CD4-positive, alpha-beta T cell treated with Interferon gamma for 1 hour (primary cell): ENCODE results near the gene CARD10.
"Not testable (repeated sequence)": the region's sequence is repeated elsewhere in the genome, so short reads cannot be mapped to it uniquely, and the experiment has no call there.

Source experiments
- DNase-seq: peaks from one replicate; pipeline ENCODE4 v3.0.0-alpha.2; 2020

CARD10 gene

DNA sequence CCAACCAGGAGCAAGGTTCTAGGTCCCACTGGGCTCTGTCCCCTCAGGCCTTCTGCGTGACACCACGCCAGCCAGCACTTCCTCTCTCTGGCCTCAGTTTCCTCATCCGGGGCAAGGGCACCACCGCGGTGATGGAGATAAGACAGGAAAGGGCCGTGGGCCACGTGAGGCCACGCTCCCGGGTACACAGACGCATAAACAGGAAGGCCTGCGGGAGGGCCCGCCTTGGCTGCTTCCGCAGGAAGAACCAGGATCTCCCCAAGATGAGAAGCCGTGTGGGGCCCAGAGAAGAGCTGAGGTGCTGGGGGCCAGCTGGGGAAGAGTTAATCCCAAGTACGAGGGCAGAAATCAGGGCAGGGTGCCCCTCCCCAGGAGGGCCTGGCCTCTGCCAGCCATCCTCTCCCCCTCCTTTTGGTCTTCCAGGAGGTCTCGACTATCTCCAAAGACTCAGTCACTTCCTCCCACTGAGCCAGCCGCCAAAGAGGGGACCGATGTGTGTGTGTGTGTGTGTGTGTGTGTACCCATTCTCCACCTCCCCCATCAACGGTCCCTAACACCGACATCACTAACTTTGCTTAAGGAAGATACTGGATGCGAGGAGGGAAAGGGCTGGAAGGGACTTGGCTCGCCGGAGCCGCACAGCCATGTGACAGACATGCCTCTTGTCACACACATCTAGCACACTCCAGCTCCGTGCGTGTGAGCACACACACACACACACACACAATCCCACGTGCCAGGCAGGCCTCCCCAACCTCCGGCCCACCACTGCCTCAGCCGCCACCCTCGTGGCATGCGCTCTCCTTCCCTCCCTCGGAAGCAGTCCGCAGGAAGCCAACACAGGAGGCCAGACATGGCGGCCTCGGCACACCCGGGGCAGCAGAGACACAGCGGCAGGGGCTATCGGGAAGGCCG lies 34.5 kb downstream of the CARD10 start:
- peak; percentile 80 for DNase-seq

DNA sequence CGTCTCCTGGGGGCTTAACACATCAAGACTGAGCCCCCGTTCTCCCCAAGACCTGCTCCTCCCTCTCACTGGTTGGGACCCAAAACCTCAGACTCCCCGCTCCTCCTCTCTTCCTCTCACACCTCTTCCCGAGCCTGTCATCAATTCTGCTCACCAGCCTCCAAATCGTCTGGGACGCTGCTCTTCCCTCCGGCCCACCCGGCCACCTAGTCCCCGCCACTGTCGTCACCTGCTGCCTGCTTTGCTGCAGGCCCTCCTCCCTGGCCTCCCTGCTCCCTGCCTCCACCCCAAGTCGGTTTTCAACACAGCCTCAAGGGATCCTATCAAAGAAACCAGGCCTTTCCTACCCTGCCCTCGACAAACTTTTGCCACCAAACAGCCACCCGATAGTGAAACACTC lies 36.2 kb downstream of the CARD10 start:
- no peak for DNase-seq

DNA sequence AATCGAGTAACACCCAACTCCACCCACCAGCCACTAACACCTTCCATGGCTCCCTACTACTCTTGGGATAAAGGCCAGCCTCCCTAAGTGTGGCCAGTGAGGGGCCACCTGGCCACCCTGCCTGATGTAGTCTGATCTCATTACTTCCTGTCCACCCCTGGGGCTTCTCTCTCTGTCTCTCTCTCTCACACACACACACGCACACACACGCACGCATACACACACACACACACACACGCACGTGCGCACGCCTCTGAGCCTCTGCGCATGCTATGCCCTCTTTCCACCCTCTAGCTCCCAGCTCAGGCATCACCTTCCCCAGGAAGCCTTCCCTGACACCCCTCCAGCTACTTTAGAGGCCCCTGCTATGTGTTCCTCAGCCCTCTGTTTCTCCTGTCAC lies 37.0 kb downstream of the CARD10 start:
- no peak for DNase-seq

DNA sequence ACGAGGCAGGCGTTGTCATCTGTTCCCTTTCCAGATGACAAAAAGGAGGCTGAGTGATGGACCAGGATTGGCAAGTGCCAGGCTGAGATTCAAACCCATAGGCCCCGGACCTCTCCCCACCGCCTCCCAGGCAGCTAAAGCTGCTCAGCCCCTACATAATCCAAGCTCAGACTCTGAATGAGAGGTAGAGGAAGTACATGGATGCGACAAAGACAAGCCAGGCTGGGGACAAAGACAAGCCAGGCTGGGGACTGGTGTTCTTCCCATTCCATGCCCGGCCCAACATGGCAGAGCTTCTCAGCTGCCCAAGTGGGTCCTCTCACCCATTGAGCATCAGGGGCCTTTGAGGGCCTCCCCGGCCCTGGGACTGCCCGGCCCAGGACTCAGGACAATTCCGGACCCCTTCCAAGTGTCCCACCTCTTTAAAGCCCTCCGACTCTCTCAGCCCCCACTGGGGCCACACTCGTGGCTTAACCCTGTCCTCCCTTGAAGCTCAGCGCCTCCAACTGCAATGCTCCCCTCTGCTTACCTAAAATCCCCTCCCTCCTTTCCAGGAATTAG lies 37.8 kb downstream of the CARD10 start:
- no peak for DNase-seq

DNA sequence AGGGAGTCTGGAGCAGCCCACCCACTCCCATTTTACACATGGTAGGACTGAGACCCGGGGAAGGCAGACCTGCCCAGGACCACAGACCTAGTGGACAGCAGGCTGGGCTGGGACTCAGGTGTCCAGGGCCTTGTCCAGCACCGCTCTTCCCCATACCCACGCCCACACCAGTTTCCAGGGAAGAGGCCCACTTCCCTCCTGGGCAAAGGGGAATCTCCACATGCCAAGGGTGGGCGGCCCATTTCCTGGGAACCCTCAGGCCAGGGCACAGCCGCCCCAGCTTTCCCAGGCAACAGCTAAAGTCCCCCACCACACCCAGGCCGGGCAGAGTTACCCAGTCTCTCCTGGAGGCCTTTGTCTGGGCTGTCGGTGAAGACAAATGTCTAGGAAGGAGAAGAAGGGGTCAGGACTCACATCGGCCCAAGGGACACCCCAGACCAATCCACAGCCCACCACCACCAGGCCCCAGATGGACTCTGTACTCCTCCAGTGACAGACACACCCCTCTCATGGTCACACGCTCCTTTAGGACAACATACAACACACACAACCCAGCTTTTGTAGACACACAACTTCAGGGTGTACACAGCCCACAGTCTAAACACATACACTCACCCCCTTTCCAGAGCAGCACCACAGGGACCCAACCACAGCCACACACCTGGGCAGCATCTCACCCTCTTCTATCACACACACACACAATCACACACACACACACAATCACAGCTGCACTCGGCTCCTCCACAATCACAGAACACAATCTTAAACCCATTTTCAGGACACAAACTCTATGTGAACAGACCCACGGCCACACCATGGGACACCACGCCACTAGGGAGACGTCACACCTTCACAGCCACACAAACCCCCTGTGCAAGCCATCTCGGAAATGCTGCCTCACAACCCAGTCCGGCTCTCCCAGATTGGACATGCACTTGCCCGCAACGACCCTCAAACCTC lies 38.5 kb downstream of the CARD10 start:
- no peak for DNase-seq

DNA sequence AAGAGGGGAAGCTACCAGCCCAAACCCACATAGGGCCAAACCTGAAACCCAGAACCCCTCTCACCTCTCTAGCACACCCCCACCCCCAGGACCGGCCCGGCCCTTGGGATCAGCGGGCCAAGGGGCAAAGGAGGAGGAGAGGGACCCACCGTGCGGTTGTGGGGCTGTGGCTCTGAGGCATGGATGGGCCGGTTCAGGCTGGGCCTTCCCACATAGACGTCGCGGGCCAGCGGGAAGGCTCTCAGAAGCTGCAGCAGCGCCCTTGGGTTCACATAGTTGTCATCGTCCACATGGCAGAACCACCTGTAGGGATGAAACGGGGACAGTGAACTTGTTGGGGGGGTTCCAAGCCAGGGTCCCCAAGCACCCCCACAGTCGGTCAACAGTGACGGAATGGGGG lies 40.0 kb downstream of the CARD10 start:
- no peak for DNase-seq

DNA sequence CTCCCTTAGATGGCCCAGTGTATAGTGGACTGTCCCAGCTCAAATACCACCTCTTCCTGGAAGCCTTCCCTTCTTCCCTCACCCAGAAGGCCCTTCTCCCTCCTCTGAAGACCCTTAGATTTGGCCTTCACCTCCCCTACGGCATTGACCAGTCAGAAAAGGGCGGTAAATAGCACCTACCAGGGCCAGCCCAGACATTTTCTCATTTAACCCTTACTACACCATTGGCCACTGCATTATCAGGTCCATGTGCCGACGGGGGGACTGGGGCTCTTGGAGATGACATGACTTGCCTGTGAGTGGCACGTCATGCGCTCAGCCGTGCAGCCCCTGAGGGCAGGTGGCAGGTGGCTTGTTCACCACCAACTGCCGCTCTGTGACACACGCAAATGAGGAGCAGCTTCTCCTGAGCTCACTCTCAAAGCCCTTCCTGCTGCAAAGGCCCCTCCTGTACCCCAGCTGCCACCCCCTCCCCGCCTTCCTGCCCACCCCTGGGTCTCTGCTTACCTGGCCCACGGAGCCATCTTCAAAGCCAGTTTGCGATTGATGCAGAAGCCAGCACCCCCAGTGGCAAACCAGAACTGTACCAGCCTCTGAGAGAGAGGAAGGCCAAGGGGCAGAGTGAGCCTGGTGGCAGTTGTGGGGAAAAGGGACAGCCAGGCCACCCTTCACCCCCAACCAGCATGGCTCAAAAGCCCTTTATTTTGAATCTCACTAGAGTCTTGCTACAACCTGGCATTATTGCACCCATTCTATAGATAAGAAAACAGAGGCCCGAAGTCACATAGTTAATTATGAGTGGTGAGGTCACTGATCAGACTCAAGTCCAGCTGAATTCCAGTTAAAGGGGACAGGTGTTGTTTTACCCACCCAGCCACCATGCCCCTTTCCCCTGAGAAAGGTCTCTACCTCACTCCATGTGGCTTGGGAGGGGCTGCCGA lies 42.6 kb downstream of the CARD10 start:
- DNase-seq = no peak

DNA sequence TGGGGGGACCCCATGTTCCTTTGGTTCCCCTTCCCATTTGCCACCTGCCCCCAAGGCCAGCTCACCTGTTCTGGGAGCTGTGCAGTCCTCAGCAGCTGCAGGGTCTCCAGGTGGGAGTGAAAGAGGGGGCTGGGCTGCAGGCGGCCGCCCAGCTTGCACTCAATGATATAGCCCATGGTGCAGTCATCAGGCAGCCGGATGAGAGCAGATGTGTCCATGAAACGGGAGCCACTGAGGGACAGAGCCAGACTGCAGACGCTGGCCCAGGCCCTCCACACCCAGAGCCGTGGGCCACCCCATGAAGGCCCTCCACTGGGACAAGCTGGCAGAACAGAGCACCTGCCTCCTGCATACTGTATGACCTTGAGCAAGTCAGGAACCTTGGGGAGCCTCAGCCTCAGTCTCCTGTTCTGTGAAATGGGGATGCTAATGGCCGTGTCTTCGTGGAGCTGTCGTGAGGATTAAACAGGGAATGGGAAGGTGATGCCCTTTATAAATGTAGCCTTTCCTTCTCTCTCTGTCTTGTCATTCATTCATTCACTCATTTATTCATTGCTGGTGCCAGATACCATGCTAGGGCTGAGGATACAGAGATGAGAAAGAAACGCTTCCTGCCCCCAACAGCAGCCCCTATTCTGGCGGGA lies 44.6 kb downstream of the CARD10 start:
- no peak for DNase-seq

DNA sequence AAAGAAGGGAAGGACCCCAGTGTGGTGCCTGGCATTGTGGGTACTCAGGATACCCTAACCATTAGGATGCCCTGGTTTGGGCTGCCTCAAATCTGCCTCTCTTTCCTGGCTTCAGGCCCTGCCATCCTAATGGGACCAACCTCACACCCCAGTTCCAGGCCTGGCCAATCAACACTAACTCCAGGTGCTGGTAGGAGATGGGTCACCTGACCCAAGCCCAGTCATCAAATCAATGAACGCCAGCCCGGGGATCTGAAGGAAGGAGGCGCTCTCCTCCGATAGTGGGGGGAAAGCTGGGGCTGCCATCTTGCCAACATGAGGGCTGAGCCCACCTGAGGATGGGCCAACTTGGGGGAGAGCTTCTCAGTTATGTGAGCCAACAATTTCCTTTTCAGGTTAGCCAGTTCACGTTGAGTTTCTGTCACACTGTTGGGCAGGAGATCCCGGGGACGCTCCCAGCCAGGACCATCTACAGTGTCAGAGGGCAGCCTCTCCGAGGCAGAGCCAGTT lies 45.7 kb downstream of the CARD10 start:
- DNase-seq = no peak

DNA sequence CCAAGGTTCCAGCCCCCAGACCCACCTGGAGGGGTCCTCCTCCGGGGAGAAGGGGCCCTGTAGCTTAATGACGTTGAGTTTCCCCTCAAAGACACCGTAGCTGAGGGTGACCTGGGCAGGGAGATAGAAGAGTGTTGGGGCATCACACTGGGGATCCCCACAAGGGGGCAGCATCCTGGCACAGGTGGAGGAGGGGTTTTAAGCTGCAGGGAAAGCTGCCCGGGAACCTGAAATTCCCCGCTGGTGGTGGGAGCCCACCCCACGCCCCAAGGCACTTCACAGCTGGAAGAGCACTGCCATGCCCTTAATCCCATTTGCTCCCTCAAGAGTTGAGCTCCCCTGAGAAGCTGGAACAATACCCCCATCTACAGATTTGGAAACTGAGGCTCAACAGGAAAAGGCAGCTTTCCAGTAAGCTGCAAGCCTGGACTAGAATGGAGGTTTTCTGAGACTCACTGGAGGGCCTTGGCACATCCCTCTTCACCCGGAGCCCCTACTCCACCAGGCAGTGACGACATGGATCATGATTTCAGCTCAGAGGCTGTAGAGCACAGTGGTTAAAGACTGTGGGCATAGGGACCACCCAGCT lies 46.7 kb downstream of the CARD10 start:
- DNase-seq = peak; percentile 30

DNA sequence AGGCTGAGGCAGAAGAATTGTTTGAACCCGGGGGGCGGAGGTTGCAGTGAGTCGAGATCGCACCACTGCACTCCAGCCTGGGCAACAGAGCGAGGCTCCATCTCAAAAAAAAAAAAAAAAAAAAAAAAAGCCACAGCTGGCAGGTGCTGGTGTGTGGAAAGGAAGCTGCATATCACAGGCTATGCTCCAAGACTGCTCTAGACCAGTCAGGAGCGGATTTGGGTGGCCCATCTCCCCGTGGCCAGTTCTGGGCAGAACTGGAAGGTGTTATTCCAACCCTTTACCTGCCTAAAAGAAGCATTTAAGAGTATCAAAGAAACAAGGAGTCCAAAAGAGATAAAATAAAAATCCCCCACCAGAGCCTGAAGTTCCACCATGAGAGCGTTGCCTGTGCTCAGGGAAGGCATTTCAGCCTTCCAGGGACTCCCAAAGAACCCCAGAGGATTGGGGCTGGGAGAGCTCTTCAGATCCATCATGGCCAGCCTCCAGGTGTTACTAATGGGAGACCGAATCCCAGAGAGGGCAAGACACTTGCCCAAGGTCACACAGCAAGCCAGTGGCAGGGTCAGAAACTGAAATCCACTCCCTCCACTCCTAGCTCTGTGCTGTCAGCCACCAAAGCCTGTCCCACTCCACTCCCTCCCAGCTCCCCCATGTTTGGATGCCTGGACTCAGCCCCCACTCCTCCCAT lies 47.3 kb downstream of the CARD10 start:
- DNase-seq = no peak

DNA sequence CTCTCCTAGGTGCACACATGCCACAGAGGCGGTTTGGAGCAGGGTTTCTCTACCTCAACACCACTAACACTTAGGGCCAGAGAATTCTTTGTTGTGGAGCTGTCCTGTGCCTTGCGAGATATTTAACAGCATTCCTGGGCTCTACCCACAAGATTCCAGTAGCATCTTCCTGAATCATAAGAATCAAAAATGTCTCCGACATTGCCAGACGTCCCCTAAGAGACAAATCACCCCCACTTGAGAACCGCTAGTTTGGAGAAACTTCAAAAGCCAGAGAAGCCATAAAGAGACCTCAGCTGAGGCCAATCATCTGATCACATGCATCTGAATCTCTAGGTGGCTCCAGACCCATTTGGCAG lies 49.1 kb downstream of the CARD10 start:
- DNase-seq = no peak

DNA sequence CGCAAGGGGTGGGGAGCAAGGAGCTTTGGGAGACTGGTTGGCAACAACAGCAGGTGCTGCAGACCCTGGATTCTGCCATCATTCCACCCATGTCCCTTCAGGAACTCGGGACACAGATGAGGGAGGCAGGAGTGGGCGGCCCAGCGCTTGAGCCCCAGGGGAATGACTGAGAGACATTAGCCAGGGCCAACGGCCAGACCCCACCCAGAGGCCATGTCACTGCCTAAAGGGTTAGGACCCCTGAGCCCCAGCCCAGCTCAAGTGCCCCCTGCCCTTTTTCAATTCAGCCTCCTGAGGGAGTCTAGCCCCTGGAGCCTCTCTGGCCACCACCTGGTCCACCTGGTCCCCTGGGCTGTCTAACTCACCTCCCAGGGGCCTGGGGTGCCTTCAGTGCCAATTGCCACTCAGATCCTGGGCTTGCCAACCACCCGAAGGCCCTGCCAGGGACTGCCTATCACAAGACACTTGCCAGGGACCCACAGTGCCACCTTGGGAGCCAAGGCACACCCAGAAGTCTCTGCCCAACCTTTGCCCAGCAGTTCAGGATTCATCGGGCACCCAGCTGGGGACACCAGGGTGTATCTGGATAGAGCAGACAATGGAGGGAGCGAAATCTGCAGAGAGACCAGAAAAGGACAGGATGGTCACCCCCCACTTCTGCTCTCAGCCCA lies 49.7 kb downstream of the CARD10 start:
- DNase-seq = no peak

DNA sequence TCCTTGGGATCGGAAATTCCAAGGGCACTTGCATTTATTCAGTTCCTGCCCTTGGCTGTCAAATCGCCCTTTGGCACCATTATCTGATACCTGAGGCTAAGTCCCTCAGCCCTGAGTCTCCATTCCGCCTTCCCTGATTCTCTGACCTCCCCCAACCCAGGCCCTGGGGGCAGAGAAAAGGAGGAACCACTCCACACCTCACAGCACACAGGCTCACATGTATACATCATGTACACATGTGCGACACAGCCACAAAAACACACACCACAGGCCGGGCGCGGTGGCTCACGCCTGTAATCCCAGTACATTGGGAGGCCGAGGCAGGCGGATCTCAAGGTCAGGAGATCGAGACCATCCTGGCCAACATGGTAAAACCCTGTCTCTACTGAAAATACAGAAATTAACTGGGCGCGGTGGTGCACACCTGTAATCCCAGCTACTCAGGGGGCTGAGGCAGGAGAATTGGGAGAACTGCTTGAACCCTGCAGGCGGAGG lies 51.0 kb downstream of the CARD10 start:
- not testable (repeated sequence) for DNase-seq

DNA sequence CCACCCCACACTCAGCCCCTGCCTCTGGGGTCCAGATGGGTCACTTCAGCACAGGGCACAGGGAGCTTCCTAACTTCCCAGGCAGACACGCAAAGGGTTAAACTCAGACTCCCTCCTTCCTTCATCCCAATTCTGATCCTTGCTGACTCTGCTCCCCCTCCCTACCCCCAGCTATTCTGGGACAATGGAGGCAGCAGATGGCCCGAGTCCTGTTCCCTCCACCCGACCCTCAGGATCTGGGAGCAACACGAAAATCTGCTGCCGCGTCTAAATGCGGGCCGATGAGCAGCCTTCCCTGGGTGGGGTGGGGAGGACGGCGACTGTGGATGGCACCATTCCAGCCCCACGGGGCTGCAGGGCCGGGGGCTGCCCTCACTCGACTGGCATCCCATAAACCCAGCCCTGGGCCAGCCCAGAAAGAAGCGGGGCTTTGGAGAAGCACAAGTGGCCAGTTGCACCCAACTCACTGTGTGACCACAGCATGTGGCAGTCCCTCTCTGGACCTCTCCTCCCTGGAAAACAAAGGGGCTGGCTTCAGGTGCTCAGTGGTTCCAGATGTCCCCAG lies 51.7 kb downstream of the CARD10 start:
- no peak for DNase-seq

DNA sequence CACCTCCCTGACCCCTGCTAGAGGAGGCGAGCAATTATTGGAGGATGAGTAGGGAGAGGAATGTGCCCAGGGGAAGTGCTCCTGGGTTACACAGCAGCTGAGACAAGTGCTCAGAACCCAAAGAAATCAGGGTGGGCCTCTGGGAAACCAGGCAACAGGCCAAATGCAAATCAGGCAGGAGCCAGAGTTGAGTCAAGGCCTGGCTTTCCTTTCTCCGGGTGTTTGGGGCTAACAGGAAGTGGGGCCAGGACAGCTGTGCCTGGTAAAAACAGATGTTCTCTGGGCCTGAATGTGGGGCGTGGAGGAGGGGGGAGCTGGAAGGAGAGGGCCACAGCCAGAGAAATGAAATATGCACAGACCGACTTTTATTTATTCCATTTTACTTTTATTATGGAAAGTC lies 55.0 kb downstream of the CARD10 start:
- DNase-seq = no peak

DNA sequence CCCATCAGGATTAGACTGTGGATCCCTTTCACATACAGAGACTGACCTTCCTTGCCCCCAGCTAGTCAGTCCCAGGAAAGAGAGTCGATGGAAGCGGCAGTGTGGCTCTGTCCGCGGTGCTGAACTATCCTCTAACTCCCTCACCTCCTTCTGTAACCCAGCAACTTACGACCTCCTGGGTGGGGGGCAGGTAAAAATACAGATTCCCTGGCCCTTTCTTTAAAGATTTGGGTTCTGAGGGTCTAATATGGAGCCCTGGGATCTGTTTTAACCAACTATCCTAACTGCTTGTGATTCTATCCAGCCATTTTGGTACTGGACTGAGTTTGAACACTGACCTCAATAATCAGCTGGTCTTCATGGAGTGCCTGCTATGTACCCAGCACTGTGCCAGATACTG lies 56.2 kb downstream of the CARD10 start:
- DNase-seq = no peak

DNA sequence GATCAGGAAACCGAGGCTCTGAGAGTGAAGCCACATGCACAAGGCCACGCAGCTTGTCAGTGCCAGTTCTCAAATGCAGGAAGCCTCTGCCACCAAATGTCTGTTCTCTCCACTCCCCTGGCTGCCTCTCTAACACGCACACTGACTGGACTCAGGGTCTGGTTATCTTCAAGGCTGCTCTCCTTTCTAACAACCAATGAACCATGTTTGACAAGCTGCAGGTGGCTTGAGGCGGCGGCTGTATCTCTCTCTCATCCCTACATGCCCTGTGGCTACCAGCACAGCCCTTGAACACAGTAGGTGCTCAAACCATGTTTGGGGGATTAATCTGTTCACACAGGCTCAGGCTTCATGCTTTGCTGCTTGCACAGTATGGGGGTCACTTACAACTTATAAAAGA lies 56.8 kb downstream of the CARD10 start:
- DNase-seq = no peak

DNA sequence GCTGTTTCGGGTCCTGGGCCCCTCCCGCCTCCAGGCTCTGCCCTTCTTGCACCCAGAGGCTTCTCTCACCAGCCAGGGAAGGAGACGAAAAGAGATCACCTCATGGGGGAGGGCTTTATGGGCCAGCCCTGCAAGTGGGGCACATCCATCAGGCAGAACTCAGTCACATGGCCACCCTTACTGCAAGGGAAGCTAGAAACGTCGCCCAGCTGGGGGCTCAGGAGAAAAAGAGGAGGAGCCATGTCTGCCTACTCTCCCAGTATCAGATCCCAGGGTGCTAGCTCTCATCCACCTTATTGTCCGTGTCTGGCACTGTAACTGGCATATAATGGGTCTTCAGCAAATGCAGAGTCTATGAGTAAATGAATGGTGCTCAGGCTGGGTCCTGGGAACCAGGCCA lies 57.3 kb downstream of the CARD10 start:
- no peak for DNase-seq
